Uterus (tissue), 4 donors: ENCODE measurements around the gene RPL21. TPM values are rescaled to one million over a fixed set of nuclear protein-coding genes. Genes with fewer than 3 reads are reported as not detected.

ENCODE experiments used
- DNase-seq, 2 donors: peaks; one replicate each; pipeline ENCODE4 v3.0.0-alpha.2; 2019 to 2020
- H3K27ac ChIP-seq, 2 donors: fragments of 200-600 bp; sonication (generic); 1 replicate in 1 of 2; 2 replicates in 1 of 2; pipeline ENCODE4 v1.5.1; 2016 to 2018
- H3K27me3 ChIP-seq, 2 donors: fragments of 200-600 bp; sonication (generic); one replicate each; pipeline ENCODE4 v1.5.1; 2018 to 2019; ENCODE audit warnings: control low read depth in 1 of 2
- H3K36me3 ChIP-seq, 2 donors: fragments of 200-600 bp; sonication (generic); one replicate each; pipeline ENCODE4 v1.5.1; 2019; ENCODE audit warnings: control low read depth in 1 of 2
- H3K4me1 ChIP-seq, 2 donors: fragments of 200-600 bp; sonication (generic); one replicate each; pipeline ENCODE4 v1.5.1; 2018 to 2019; ENCODE audit warnings: control low read depth in 1 of 2
- H3K4me3 ChIP-seq, 2 donors: fragments of 200-600 bp; sonication (generic); 1 replicate in 1 of 2; 2 replicates in 1 of 2; pipeline ENCODE4 v1.5.1; 2018 to 2019; ENCODE audit warnings: mild to moderate bottlenecking in 1 of 2
- H3K9me3 ChIP-seq, 2 donors: fragments of 200-600 bp; sonication (generic); one replicate each; pipeline ENCODE4 v1.5.1; 2019; ENCODE audit warnings: control low read depth in 1 of 2
- CTCF ChIP-seq, 4 experiments: fragments of 200-600 bp in 2 of 4; fragments of 450-650 bp in 2 of 4; sonication (generic) in 2 of 4; IDR thresholded peaks; one replicate each; pipeline ENCODE4 v1.5.1; 2016 to 2019; ENCODE audit warnings: antibody characterized with exemption in 4 of 4, mild to moderate bottlenecking in 2 of 4, moderate library complexity in 1 of 4
- POLR2A ChIP-seq, 2 donors: fragments of 450-650 bp; IDR thresholded peaks; one replicate each; pipeline ENCODE4 v1.6.1; 2016; ENCODE audit warnings: antibody characterized with exemption in 2 of 2, mild to moderate bottlenecking in 1 of 2, moderate library complexity in 1 of 2
- intact Hi-C: fragments of 100-400 bp; cut with DNase I; formaldehyde crosslinking; loops from one replicate; pipeline ENCODE4 v1.15.1; 2023; ENCODE audit warnings: low total_unique reads
- total RNA-seq, 4 donors: library from RNA; depleted of rRNA in 3 of 4; stranded (reverse); fragments of >200 nt in 3 of 4; gene quantifications; one replicate each; pipeline versions ENCODE4 v1.1.0 to v1.2.4, GENCODE V29; 2014 to 2023
- donor health status: DM: yes; HTN: yes; CAD: no.

The RPL21 gene
- total RNA-seq, 4 donors from 2014 or later = 816 to 2,598 (median 1,942) TPM

GRCh38 chr13:27242702-27243101 lies 8.7 kb upstream of the RPL21 start:
- no peaks in the 10 kb centered on the region for H3K9me3 ChIP-seq
- no peaks in the 10 kb centered on the region for H3K27me3 ChIP-seq
- no peak for DNase-seq
- intact Hi-C loops = no loop called here
- no peak overlapping the region for H3K27ac ChIP-seq
- H3K4me1 ChIP-seq = no peaks in the 10 kb centered on the region
- H3K36me3 ChIP-seq = no peaks in the 10 kb centered on the region
- TF ChIP-seq CTCF (IDR thresholded peaks at IDR 0.05) = no peak
- TF ChIP-seq POLR2A (IDR thresholded peaks at IDR 0.05) = no peak
- H3K4me3 ChIP-seq = no peak overlapping the region

GRCh38 chr13:27245610-27246009 lies 5.7 kb upstream of the RPL21 start:
- no peak overlapping the region for H3K4me3 ChIP-seq
- H3K27me3 ChIP-seq = no peaks in the 10 kb centered on the region
- H3K36me3 ChIP-seq = no peaks in the 10 kb centered on the region
- DNase-seq = no peak
- intact Hi-C loops = no loop called here
- TF ChIP-seq CTCF (IDR thresholded peaks at IDR 0.05) (no peak), POLR2A (IDR thresholded peaks at IDR 0.05) (no peak)
- no peak overlapping the region for H3K27ac ChIP-seq
- H3K4me1 ChIP-seq = no peaks in the 10 kb centered on the region
- no peaks in the 10 kb centered on the region for H3K9me3 ChIP-seq

GRCh38 chr13:27250833-27251165 lies 559 bp upstream of the RPL21 start:
- peak overlapping the region; percentile 88 to 100 for H3K4me3 ChIP-seq
- H3K9me3 ChIP-seq = no peaks in the 10 kb centered on the region
- no peaks in the 10 kb centered on the region for H3K36me3 ChIP-seq
- no peaks in the 10 kb centered on the region for H3K27me3 ChIP-seq
- TF ChIP-seq POLR2A (IDR thresholded peaks at IDR 0.05) (no peak), CTCF (IDR thresholded peaks at IDR 0.05) (peak in 1 of 4 experiments; percentile 2)
- H3K27ac ChIP-seq = peak overlapping the region; percentile 95 to 98
- intact Hi-C loops = loop anchor here (5.0 kb wide), 1 partner anchor 78 kb away; the partner anchor contains the start of gene USP12
- no peak for DNase-seq
- H3K4me1 ChIP-seq = peaks cover 6 to 11% of the 10 kb centered on the region in 2 donors

- no peak for DNase-seq
- H3K4me1 ChIP-seq = peaks cover 6 to 11% of the 10 kb centered on the region in 2 donors
- intact Hi-C loops = loop anchor here (5.0 kb wide), 1 partner anchor 80 kb away; the partner anchor contains the start of gene USP12
These were observed 1.1 kb downstream of the RPL21 start for GRCh38 chr13:27252467-27252866.

GRCh38 chr13:27257233-27257568 lies 5.8 kb downstream of the RPL21 start:
- Histone ChIP-seq H3K4me3 (no peak overlapping the region), H3K4me1 (peaks cover 6 to 11% of the 10 kb centered on the region in 2 donors), H3K27me3 (no peaks in the 10 kb centered on the region), H3K9me3 (no peaks in the 10 kb centered on the region), H3K36me3 (no peaks in the 10 kb centered on the region), H3K27ac (no peak overlapping the region)
- intact Hi-C loops = no loop called here
- TF ChIP-seq POLR2A (IDR thresholded peaks at IDR 0.05) = no peak
- no peak for TF ChIP-seq CTCF (IDR thresholded peaks at IDR 0.05)
- no peak for DNase-seq

More at GRCh38 chr13:27252467-27252866, 1.1 kb downstream of the RPL21 start:
- peak overlapping the region; percentile 95 to 98 for H3K27ac ChIP-seq
- H3K36me3 ChIP-seq = no peaks in the 10 kb centered on the region
- no peak for TF ChIP-seq POLR2A (IDR thresholded peaks at IDR 0.05)
- no peak for TF ChIP-seq CTCF (IDR thresholded peaks at IDR 0.05)
- peak overlapping the region; percentile 88 to 100 for H3K4me3 ChIP-seq
- no peaks in the 10 kb centered on the region for H3K9me3 ChIP-seq
- H3K27me3 ChIP-seq = no peaks in the 10 kb centered on the region
